Stimulated activated naive CD8-positive, alpha-beta T cell treated with anti-CD3 and anti-CD28 coated beads, Interleukin-15, Interleukin-2, amounts not matched to agents 100 ng/mL and 50 ng/mL, for 24 hours (primary cell): ENCODE results near the gene HMCES.

Experiments
- H3K27ac Mint-ChIP-seq: one replicate; pipeline ENCODE4 v1.8.0; 2021; ENCODE audit warnings: mild to moderate bottlenecking, mixed read lengths
- H3K27me3 Mint-ChIP-seq: one replicate; pipeline ENCODE4 v1.8.0; 2021; ENCODE audit warnings: mixed read lengths
- H3K36me3 Mint-ChIP-seq: one replicate; pipeline ENCODE4 v1.8.0; 2021; ENCODE audit warnings: low read depth, mixed read lengths
- H3K4me1 Mint-ChIP-seq: one replicate; pipeline ENCODE4 v1.8.0; 2021; ENCODE audit warnings: low read depth, mixed read lengths
- H3K4me3 Mint-ChIP-seq: one replicate; pipeline ENCODE4 v1.8.0; 2021; ENCODE audit warnings: mild to moderate bottlenecking, mixed read lengths
- H3K9me3 Mint-ChIP-seq: one replicate; pipeline ENCODE4 v1.8.0; 2021; ENCODE audit warnings: mixed read lengths

HMCES gene

DNA sequence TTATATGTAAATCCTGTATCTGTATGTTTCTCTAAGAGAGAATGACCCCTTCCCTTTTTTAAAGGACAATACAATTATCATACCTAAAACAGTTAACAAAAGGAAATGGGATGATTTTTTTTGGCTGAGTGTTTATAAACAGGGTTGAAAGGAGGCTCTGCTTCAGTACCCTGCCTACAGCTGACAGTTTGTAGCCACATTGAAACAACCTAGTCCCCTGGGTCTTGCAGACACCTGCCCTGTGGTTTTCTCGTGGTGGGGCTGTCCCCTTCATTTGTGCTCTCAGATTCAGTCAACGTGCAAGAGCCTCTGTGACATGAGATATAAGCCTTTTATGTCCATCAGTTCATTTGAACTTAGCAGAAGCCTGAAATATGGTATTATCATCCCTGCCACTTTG lies 2.3 kb upstream of the HMCES start:
- Mint-ChIP-seq H3K27ac (peak overlapping the region; percentile 58), H3K36me3 (peaks cover 63% of the 10 kb centered on the region), H3K9me3 (no peaks in the 10 kb centered on the region), H3K27me3 (no peaks in the 10 kb centered on the region), H3K4me3 (no peak overlapping the region), H3K4me1 (peaks cover 46% of the 10 kb centered on the region)

DNA sequence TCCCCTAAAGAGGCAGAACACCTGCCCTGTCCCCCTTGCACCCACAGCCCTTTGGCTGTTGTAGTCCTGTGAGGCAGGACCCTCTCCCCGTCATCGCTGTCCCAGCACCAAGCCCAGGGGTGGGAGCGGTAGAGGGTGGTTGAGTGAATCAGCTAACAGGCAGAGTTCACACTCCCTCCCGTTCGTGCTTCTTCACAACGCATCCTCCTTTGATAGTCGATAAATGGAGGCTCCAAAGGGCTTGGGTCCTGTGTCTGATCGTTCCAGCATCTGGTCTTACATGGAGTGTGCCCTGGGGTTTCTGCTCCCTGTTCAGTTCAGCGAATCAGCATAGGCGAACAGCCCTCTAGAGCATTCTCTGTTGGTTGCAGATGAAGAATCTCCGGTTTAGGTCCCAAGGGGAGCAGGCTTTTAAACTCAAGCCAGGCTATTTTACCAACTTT lies 820 bp upstream of the HMCES start:
- Mint-ChIP-seq H3K9me3 (no peaks in the 10 kb centered on the region), H3K36me3 (peaks cover 62% of the 10 kb centered on the region)

GRCh38 chr3:129278966-129279906 lies 566 bp downstream of the HMCES start:
- H3K36me3 Mint-ChIP-seq = peaks cover 56% of the 10 kb centered on the region
- H3K9me3 Mint-ChIP-seq = no peaks in the 10 kb centered on the region
- H3K4me1 Mint-ChIP-seq = peaks cover 73% of the 10 kb centered on the region
- H3K4me3 Mint-ChIP-seq = peak overlapping the region; percentile 99
- peak overlapping the region; percentile 96 for H3K27ac Mint-ChIP-seq
- H3K27me3 Mint-ChIP-seq = no peaks in the 10 kb centered on the region

More for the DNA sequence above, 820 bp upstream of the HMCES start:
- H3K27me3 Mint-ChIP-seq = no peaks in the 10 kb centered on the region
- H3K27ac Mint-ChIP-seq = peak overlapping the region; percentile 87
- peaks cover 60% of the 10 kb centered on the region for H3K4me1 Mint-ChIP-seq
- peak overlapping the region; percentile 78 for H3K4me3 Mint-ChIP-seq

DNA sequence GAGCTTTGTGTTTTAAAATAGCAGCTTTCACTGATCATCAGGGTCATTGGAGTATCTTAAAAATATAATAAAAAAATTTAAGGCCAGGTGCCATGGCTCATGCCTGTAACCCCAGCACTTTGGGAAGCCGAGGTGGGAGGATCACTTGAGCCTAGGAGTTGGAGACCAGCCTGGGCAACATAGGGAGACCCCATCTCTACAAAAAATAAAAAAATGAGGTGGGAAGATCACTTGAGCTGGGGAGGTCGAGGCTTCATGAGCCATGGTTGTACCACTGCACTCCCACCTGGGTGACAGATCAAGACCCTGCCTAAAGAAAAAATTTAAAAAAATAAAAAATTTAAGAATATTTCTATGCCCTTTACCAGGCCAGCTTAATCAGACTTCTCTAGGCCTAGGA lies 1.5 kb downstream of the HMCES start:
- Mint-ChIP-seq H3K4me1 (peaks cover 79% of the 10 kb centered on the region), H3K27me3 (no peaks in the 10 kb centered on the region), H3K27ac (peak overlapping the region; percentile 96), H3K9me3 (no peaks in the 10 kb centered on the region), H3K4me3 (peak overlapping the region; percentile 99), H3K36me3 (peaks cover 51% of the 10 kb centered on the region)

GRCh38 chr3:129281726-129282125 lies 3.1 kb downstream of the HMCES start:
- Mint-ChIP-seq H3K9me3 (no peaks in the 10 kb centered on the region), H3K4me3 (peak overlapping the region; percentile 99), H3K27me3 (no peaks in the 10 kb centered on the region), H3K36me3 (peaks cover 46% of the 10 kb centered on the region), H3K27ac (peak overlapping the region; percentile 91), H3K4me1 (peaks cover 78% of the 10 kb centered on the region)

DNA sequence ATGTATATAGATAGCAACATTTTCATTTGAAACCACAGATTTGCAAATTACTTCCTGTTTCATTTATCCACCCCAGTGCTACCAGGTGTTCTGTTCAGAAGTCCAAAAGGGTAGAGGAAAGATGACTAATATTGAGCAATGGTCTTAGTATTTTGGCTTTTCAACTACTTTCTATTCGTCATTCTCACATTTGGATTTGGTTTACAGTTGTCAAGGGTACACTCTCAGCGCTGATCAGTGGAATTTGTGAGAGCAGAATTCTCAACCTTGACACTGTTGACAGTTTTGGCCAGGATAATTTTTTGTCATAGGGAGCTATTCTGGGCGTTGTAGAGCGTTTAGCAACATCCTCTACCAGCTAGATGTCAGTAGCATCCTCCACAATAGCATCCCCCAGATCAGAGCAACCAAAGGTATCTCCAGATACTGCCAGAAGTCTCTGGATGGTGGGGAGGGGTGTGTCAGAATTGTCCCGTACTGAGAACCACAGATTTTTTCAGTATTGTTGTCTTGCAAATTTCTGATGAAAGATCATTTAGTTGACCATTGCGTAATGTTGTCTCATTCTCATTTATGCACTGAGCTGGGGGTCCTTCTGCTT lies 4.2 kb downstream of the HMCES start:
- peak overlapping the region; percentile 91 for H3K27ac Mint-ChIP-seq
- H3K27me3 Mint-ChIP-seq = no peaks in the 10 kb centered on the region
- H3K4me1 Mint-ChIP-seq = peaks cover 68% of the 10 kb centered on the region
- no peaks in the 10 kb centered on the region for H3K9me3 Mint-ChIP-seq
- peaks cover 43% of the 10 kb centered on the region for H3K36me3 Mint-ChIP-seq
- peak overlapping the region; percentile 99 for H3K4me3 Mint-ChIP-seq

- Mint-ChIP-seq H3K27ac (no peak overlapping the region), H3K4me3 (no peak overlapping the region), H3K4me1 (peaks cover 44% of the 10 kb centered on the region), H3K27me3 (no peaks in the 10 kb centered on the region), H3K9me3 (no peaks in the 10 kb centered on the region), H3K36me3 (peaks cover 50% of the 10 kb centered on the region)
These were observed 7.4 kb downstream of the HMCES start for GRCh38 chr3:129286081-129286480.

GRCh38 chr3:129288446-129288845 lies 9.8 kb downstream of the HMCES start:
- Mint-ChIP-seq H3K4me1 (peaks cover 20% of the 10 kb centered on the region), H3K4me3 (no peak overlapping the region), H3K27ac (no peak overlapping the region), H3K36me3 (peaks cover 60% of the 10 kb centered on the region), H3K9me3 (no peaks in the 10 kb centered on the region), H3K27me3 (no peaks in the 10 kb centered on the region)

DNA sequence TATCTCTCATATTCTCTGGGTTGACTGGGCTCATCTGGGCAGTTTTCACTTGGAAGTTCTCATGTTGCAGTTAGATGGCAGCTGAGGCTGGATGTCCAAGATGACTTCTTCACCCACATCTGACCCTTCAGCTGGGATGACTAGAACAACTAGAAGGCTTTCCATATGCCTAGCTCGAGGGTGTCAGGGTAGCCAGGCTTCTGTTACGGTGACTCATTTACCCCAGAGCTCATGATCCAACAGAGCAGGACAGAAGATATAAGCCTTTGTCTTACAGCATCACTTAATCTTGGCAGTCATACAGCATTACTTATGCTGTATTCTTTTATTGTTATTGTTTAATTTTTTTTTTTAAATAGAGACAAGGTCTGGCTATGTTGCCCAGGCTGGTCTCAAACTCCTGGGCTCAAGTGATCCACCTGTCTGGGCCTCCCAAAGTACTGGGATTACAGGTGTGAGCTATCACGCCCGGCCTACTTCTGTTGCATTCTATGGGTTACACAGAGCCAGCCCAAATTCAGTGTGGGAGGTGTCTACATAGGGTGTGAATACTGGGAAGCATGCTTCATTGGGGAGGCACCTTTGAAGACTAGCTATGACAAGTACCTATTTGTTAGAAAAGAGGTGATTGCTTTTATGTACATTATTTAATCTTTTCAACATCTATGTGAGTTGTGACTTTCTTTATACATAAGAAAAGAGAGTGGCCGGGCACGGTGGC lies 10.7 kb downstream of the HMCES start:
- H3K27me3 Mint-ChIP-seq = no peaks in the 10 kb centered on the region
- no peak overlapping the region for H3K27ac Mint-ChIP-seq
- peaks cover 61% of the 10 kb centered on the region for H3K36me3 Mint-ChIP-seq
- no peaks in the 10 kb centered on the region for H3K9me3 Mint-ChIP-seq
- no peak overlapping the region for H3K4me3 Mint-ChIP-seq
- peaks cover 12% of the 10 kb centered on the region for H3K4me1 Mint-ChIP-seq

GRCh38 chr3:129291236-129291886 lies 12.7 kb downstream of the HMCES start:
- Mint-ChIP-seq H3K4me1 (peaks cover 11% of the 10 kb centered on the region), H3K27me3 (no peaks in the 10 kb centered on the region), H3K4me3 (no peak overlapping the region), H3K9me3 (no peaks in the 10 kb centered on the region), H3K36me3 (peaks cover 65% of the 10 kb centered on the region), H3K27ac (no peak overlapping the region)

DNA sequence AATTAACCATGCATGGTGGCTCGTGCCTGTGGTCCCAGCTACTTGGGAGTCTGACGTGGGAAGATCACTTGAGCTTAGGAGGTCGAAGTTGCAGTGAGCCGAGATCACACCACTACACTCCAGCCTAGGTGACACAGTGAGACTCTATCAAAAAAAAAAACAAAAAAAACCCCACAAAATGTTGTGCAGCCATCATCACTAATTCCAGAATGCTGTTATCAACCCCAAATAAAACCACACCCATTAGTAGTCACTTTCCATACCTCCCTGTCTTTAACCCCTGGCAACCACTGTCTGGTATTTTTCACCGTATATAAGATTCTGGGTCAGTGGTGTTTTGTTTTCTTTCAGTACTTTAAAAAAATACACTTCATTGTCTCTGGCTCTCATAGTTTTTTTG lies 16.6 kb downstream of the HMCES start:
- Mint-ChIP-seq H3K36me3 (peaks cover 69% of the 10 kb centered on the region), H3K9me3 (no peaks in the 10 kb centered on the region), H3K27me3 (no peaks in the 10 kb centered on the region), H3K4me1 (peaks cover 9% of the 10 kb centered on the region), H3K27ac (no peak overlapping the region), H3K4me3 (no peak overlapping the region)

DNA sequence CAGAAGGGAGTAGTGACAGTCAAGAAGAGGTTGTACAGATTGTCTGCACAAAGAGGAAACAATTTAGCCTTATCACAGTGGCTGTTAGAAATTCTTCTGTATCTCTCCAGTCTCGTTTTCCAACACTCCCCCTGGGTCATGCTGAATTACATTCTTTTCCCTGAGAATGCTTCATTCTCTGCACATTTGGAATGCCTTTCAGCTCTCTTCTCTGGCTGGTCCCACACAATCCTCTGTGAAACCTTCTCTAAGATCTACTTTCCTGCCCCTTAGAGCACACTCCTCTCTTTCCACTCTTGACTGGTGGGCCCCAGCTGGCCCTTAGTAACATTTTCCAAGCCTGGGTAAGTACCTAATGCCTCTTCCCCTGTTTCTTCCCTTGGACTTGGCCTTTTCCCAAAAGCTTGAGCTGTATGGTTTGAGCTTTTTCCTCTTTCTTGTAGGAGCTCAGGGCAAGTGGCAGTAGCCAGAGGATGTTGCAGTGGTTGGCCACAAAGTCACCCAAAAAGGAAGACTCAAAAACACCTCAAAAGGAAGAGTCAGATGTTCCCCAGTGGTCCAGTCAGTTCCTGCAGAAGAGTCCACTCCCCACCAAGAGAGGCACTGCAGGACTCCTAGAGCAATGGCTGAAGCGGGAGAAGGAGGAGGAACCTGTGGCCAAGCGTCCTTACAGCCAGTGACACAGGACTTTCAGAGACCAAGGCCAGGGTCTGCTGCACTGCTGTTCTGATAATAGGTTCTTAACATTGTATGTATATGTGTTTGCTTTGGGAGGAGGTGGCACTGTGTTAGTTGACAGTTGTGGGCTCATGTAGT lies 25.7 kb downstream of the HMCES start:
- Mint-ChIP-seq H3K36me3 (peaks cover 51% of the 10 kb centered on the region), H3K27ac (peak overlapping the region; percentile 77), H3K4me3 (no peak overlapping the region), H3K27me3 (no peaks in the 10 kb centered on the region), H3K4me1 (peaks cover 33% of the 10 kb centered on the region), H3K9me3 (no peaks in the 10 kb centered on the region)

GRCh38 chr3:129304962-129305222 lies 26.2 kb downstream of the HMCES start:
- Mint-ChIP-seq H3K27ac (no peak overlapping the region), H3K36me3 (peaks cover 48% of the 10 kb centered on the region), H3K27me3 (no peaks in the 10 kb centered on the region), H3K4me1 (peaks cover 33% of the 10 kb centered on the region), H3K4me3 (no peak overlapping the region), H3K9me3 (no peaks in the 10 kb centered on the region)

DNA sequence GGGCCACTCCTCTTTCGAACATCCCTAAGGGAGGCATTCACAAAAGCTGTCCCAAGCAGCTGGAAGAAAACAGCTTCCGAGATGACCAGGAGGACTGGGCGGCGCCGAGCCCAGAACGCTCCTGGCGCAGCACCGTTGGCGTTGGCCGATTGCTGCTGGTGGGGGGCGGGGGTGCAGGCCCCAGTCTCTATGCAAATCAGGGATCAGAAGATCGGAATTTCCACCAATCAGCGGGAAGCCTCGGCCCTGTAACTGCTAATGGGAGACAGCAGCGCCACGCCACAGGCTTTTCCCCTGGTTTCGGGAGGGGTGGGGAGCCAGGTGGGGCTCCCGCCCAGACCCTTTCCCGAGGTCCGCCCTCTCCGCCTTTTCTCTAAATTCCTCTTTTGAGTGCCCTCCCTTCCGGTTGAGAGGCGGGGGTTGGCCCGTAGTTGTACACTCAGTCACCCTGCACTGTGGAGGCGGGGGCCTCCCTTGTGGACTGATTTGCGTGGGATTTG lies 27.0 kb downstream of the HMCES start:
- no peak overlapping the region for H3K27ac Mint-ChIP-seq
- H3K9me3 Mint-ChIP-seq = no peaks in the 10 kb centered on the region
- peak overlapping the region; percentile 28 for H3K4me3 Mint-ChIP-seq
- H3K36me3 Mint-ChIP-seq = peaks cover 43% of the 10 kb centered on the region
- no peaks in the 10 kb centered on the region for H3K27me3 Mint-ChIP-seq
- H3K4me1 Mint-ChIP-seq = peaks cover 33% of the 10 kb centered on the region
